Tibial nerve (tissue), 4 donors: ENCODE measurements around the gene COL27A1. TPM values are rescaled to one million over a fixed set of nuclear protein-coding genes. Genes with fewer than 3 reads are reported as not detected.
"Not testable (repeated sequence)": the region's sequence is repeated elsewhere in the genome, so short reads cannot be mapped to it uniquely, and the experiment has no call there.

Experiments used
- DNase-seq, 2 donors: peaks; one replicate each; pipeline ENCODE4 v3.0.0-alpha.2; 2019; ENCODE audit warnings: low spot score in 2 of 2
- H3K27ac ChIP-seq, 4 donors: fragments of 200-600 bp; sonication (generic) in 3 of 4; one replicate each; pipeline ENCODE4 v1.5.1; 2017 to 2019; ENCODE audit warnings: mild to moderate bottlenecking in 1 of 4
- H3K27me3 ChIP-seq, 2 donors: fragments of 200-600 bp; sonication (generic) in 1 of 2; one replicate each; pipeline versions ENCODE4 v1.5.1 to v1.6.0; 2017 to 2019
- H3K36me3 ChIP-seq, 3 donors: fragments of 200-600 bp; sonication (generic); one replicate each; pipeline ENCODE4 v1.5.1; 2018 to 2019
- H3K4me1 ChIP-seq, 4 donors: fragments of 200-600 bp; sonication (generic) in 3 of 4; one replicate each; pipeline ENCODE4 v1.5.1; 2017 to 2019
- H3K4me3 ChIP-seq, 4 donors: fragments of 200-600 bp; sonication (generic) in 3 of 4; one replicate each; pipeline ENCODE4 v1.5.1; 2017 to 2019; ENCODE audit warnings: mild to moderate bottlenecking in 1 of 4, moderate library complexity in 1 of 4
- H3K9me3 ChIP-seq, 4 donors: fragments of 200-600 bp; sonication (generic) in 3 of 4; one replicate each; pipeline ENCODE4 v1.5.1; 2017 to 2019
- EP300 ChIP-seq, 2 donors: sonication (generic); formaldehyde crosslinking; IDR thresholded peaks; one replicate each; pipeline ENCODE4 v1.6.1; 2017; ENCODE audit warnings: antibody characterized with exemption in 2 of 2, mild to moderate bottlenecking in 1 of 2
- POLR2A ChIP-seq, 2 donors: fragments of 450-650 bp; IDR thresholded peaks; one replicate each; pipeline ENCODE4 v1.6.1; 2017; ENCODE audit warnings: antibody characterized with exemption in 2 of 2, mild to moderate bottlenecking in 2 of 2, moderate library complexity in 2 of 2
- WGBS, 2 donors: methylation state at CpG; one replicate each; pipeline ENCODE4 v1.1.5; 2018; 5-methylcytosine and 5-hydroxymethylcytosine counted together
- total RNA-seq, 4 donors: library from RNA; depleted of rRNA; stranded (reverse); fragments of >200 nt; gene quantifications; one replicate each; pipeline ENCODE4 v1.1.0, GENCODE V29; 2016
- TF ChIP-seq, protein P1 (sequence below), 5 experiments: fragments of 200-600 bp in 3 of 5; fragments of 450-650 bp in 2 of 5; sonication (generic) in 3 of 5; IDR thresholded peaks; one replicate each; pipeline ENCODE4 v1.5.1; 2016 to 2019; ENCODE audit warnings: antibody characterized with exemption in 5 of 5, mild to moderate bottlenecking in 3 of 5, moderate library complexity in 2 of 5

COL27A1 gene
- total RNA-seq, 4 donors from 2014 or later, result 14.9 to 55.8 (median 27.7) TPM

DNA sequence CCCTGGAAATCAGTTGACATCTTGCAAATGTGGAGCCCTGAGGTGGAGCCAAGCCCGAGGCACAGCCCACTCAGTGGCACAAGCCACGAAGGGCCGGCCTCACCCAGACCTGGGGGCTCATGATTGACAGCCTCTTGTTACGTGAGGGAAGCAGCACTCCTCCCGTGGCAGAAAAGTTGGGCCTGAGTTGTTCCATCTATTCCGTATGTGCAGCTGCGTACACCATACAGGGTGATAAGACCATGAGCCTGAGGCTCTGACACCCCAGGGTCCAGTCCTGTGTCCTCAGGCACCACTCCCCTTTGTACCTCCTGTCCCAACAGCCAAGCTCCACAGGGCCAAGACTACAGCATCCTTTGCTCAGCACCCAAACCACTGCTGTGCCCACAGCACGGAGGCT is 172.4 kb downstream of the COL27A1 start:
- Histone ChIP-seq H3K4me3 (no peak overlapping the region), H3K27me3 (no peaks in the 10 kb centered on the region), H3K36me3 (no peaks in the 10 kb centered on the region), H3K27ac (no peak overlapping the region), H3K9me3 (no peaks in the 10 kb centered on the region), H3K4me1 (no peaks in the 10 kb centered on the region)
- DNase-seq, result no peak
- TF ChIP-seq, protein P1, sequence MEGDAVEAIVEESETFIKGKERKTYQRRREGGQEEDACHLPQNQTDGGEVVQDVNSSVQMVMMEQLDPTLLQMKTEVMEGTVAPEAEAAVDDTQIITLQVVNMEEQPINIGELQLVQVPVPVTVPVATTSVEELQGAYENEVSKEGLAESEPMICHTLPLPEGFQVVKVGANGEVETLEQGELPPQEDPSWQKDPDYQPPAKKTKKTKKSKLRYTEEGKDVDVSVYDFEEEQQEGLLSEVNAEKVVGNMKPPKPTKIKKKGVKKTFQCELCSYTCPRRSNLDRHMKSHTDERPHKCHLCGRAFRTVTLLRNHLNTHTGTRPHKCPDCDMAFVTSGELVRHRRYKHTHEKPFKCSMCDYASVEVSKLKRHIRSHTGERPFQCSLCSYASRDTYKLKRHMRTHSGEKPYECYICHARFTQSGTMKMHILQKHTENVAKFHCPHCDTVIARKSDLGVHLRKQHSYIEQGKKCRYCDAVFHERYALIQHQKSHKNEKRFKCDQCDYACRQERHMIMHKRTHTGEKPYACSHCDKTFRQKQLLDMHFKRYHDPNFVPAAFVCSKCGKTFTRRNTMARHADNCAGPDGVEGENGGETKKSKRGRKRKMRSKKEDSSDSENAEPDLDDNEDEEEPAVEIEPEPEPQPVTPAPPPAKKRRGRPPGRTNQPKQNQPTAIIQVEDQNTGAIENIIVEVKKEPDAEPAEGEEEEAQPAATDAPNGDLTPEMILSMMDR (IDR thresholded peaks at IDR 0.05), result no peak
- no peak for TF ChIP-seq POLR2A (IDR thresholded peaks at IDR 0.05)
- TF ChIP-seq EP300 (IDR thresholded peaks at IDR 0.05), result no peak
- WGBS, 2 donors, result 89 to 92% methylated on average over 8 of the region's 8 CpGs

DNA sequence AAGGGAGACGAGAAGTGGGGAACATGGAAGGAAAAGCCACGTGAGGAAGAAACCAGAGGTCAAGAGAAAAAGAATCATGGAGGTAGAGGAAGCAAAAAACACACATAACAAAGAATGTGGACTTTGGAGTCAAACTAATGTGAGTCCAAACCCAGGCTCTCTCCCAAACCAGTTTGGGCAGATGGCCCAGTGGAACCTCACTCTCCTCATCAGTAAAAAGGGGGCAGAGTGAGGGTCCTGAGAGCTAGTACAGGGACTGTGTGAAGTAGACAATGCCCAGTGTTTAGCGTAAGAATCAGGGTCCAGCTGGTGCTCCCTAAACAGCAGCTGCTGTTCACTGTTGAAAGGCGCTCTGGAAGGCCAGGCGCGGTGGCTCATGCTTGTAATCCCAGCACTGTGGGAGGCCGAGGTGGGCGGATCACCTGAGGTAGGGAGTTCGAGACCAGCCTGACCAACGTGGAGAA is 173.1 kb downstream of the COL27A1 start:
- H3K4me1 ChIP-seq, H3K27me3 ChIP-seq, H3K9me3 ChIP-seq, H3K36me3 ChIP-seq, H3K4me3 ChIP-seq, H3K27ac ChIP-seq, DNase-seq: not testable (repeated sequence)
- WGBS, 2 donors, result 78 to 80% methylated on average over 10 of the region's 10 CpGs

DNA sequence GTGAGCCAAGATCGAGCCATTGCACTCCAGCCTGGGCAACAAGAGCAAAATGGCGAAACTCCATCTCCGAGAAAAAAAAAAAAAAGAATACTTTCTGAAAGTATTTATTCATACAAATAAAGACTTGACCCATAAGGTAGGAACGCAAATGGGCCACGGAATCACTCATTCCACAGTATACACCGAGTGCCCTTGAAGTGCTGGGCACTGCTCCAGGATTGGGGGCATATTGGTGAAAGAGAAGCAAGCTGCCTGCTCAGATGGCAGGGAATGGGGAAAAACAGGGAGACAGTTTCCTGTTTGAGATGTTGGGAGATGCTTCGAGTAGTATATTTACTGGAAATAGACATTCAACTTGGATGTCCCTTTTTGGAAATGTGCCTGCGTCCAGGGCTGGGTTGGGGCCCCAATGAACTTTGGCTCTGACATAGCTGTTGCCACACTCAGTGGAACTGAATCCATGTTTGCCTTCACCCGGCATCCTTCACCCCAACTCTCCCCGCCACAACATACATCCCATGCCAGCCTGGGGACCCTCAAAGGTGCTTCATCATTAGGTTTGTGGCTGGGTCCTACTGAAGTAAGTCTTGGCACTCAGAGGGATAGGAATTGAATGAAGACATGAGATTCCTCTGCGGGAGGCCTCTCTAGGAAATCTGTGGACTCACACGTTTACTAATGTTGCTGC is 173.7 kb downstream of the COL27A1 start:
- H3K36me3 ChIP-seq, DNase-seq, H3K4me3 ChIP-seq, H3K27ac ChIP-seq, H3K27me3 ChIP-seq, H3K4me1 ChIP-seq, H3K9me3 ChIP-seq: not testable (repeated sequence)
- 83 to 86% methylated on average over 10 of the region's 12 CpGs for WGBS, 2 donors

DNA sequence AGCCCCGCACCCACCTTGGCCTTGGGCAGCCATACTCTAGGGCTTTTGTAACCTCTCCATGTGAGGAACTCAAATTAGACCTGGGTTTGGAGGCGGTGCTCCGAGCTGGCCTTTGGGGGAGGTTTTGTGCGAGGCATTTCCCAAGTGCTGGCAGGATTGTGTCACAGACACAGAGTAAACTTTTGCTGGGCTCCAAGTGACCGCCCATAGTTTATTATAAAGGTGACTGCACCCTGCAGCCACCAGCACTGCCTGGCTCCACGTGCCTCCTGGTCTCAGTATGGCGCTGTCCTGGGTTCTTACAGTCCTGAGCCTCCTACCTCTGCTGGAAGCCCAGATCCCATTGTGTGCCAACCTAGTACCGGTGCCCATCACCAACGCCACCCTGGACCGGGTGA is 174.3 kb downstream of the COL27A1 start, which contains the start of gene ORM2:
Gene ORM2, plus strand, starts transcription at position 245 of the 398 bp plus-strand sequence. Its CDS starts 36 bp downstream, at position 281.
- 100% methylated on average over 1 of the region's 10 CpGs; no CpG with 5 or more reads in 1 of the 2 donors for WGBS, 2 donors
- H3K27ac ChIP-seq, H3K36me3 ChIP-seq, H3K4me1 ChIP-seq, H3K27me3 ChIP-seq, H3K4me3 ChIP-seq, DNase-seq, H3K9me3 ChIP-seq: not testable (repeated sequence)

DNA sequence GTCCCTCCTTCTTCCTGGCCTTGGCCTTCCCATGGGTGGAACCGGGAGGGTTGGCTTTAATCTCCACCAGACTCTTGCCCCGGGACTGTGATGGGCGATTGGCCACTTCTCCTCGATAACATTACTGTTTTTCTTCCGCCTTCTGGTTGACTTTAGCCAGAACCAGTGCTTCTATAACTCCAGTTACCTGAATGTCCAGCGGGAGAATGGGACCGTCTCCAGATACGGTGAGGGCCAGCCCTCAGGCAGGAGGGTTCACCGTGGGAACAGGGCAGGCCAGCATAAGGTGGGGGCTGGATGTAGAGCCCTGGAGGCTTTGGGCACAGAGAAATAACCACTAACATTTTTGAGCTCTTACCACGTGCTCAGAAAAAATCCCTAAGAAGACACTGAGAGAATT is 175.3 kb downstream of the COL27A1 start:
- Histone ChIP-seq H3K27ac (no peak overlapping the region), H3K36me3 (peaks cover 0 to 13% (median 0%) of the 10 kb centered on the region in 3 donors), H3K4me1 (no peaks in the 10 kb centered on the region), H3K27me3 (no peaks in the 10 kb centered on the region), H3K4me3 (no peak overlapping the region), H3K9me3 (no peaks in the 10 kb centered on the region)
- DNase-seq, result no peak
- WGBS, 2 donors, result 65 to 68% methylated on average over 10 of the region's 10 CpGs
- TF ChIP-seq EP300 (IDR thresholded peaks at IDR 0.05), result no peak
- no peak for TF ChIP-seq POLR2A (IDR thresholded peaks at IDR 0.05)
- TF ChIP-seq, protein P1 (IDR thresholded peaks at IDR 0.05), result no peak

DNA sequence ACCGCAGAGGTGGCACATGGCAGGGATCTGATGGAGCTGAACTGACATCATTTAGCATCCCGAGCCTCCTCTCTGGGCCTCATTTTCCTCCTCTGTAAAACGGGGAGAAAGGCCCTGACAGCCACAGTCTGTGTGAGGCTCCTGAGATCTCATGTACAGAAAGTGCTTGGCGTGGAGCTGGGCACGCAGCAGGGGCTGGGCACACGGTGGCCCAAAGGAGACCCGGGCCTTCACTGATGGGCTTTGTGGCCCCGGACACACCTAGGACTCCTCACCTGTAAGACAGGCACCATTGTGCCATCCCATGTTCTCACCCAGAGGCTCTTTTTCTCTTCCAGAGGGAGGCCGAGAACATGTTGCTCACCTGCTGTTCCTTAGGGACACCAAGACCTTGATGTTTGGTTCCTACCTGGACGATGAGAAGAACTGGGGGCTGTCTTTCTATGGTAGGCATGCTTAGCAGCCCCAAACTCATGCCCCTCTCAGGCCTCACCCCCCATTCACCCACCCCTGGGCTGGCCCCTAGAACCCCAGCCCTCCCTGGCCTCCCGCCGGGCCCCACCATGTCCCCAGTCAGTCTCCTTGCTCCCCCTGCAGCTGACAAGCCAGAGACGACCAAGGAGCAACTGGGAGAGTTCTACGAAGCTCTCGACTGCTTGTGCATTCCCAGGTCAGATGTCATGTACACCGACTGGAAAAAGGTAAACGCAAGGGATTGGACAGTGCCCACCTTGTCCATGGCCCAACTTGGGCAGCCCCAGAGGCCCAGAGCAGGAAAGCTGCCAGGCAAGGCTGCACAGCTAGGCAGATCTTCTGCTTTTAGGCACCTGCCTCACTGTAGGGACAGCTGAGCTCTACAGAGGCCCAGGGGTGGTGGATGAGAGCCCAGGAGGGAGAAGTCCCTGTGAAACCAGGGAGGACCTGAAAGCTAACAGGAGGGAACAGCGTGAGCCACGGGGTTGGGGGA is 176.2 kb downstream of the COL27A1 start:
- H3K36me3 ChIP-seq, result peaks cover 0 to 22% (median 0%) of the 10 kb centered on the region in 3 donors
- not testable (repeated sequence) for H3K9me3 ChIP-seq, H3K27me3 ChIP-seq, H3K27ac ChIP-seq, H3K4me3 ChIP-seq, H3K4me1 ChIP-seq, DNase-seq
- WGBS, 2 donors, result 66 to 75% methylated on average over 11 to 17 of the region's 19 CpGs

DNA sequence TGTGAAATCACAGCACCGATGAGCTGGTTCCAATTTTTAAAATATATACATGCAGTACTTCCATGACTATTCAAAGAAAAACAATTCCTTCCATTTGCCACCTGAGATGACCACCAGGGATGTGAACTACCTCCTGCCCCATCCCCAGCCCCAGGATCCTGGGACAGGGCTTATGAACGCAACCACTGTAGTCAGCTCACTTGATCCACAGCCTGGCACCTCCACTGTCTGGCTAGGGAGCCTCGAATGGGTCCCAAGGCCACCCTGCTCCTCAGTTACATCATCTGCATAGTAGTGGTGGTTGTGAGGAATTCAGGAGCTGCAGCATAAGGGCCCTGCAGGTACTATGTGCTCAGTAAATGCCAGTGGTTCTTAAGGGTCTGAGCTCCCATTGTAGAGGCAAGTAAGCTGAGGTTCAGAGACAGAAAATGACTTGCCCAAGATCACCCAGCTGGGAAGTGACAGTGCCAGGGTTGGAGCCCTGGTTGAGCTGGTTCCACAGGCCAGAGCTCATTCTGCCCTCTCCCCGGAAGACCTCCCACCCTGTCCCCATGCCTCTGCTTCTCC is 177.2 kb downstream of the COL27A1 start:
- DNase-seq, H3K9me3 ChIP-seq, H3K4me3 ChIP-seq, H3K27me3 ChIP-seq, H3K4me1 ChIP-seq, H3K27ac ChIP-seq: not testable (repeated sequence)
- H3K36me3 ChIP-seq, result peaks cover 0 to 32% (median 3%) of the 10 kb centered on the region in 3 donors
- WGBS, 2 donors, result 66 to 74% methylated on average over 3 to 4 of the region's 4 CpGs

DNA sequence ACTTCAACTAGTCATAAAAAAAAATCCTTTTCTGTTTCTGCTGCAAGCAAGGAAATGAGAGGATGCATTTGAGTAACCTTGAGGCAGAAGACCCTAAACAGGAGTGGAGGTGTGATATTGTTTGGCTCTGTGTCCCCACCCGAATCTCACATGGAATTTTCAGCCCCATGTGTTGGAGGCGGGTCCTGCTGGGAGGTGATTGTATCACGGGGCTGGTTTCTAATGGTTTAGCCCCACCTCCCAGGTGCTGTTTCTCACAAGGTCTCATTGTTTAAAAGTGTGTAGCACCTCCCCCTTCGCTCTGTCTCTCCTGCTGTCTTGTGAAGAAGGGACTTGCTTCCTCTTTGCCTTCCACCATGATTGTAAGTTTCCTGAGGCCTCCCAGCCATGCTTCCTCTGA is 178.4 kb downstream of the COL27A1 start:
- not testable (repeated sequence) for H3K4me3 ChIP-seq
- WGBS, 2 donors, result 69% methylated on average over 3 of the region's 4 CpGs

More for the DNA sequence above, 178.4 kb downstream of the COL27A1 start:
- H3K27ac ChIP-seq, DNase-seq, H3K4me1 ChIP-seq, H3K9me3 ChIP-seq, H3K27me3 ChIP-seq: not testable (repeated sequence)
- H3K36me3 ChIP-seq, result peaks cover 0 to 44% (median 12%) of the 10 kb centered on the region in 3 donors
